ENCODE results near the gene SCAF8. TPM values are rescaled to one million over a fixed set of nuclear protein-coding genes. Genes with fewer than 3 reads are reported as not detected.
"Not testable (repeated sequence)": the region's sequence is repeated elsewhere in the genome, so short reads cannot be mapped to it uniquely, and the experiment has no call there.

SCAF8 gene
- total RNA-seq, 2 donors from 2014 or later, result 37.3 to 37.9 TPM

DNA sequence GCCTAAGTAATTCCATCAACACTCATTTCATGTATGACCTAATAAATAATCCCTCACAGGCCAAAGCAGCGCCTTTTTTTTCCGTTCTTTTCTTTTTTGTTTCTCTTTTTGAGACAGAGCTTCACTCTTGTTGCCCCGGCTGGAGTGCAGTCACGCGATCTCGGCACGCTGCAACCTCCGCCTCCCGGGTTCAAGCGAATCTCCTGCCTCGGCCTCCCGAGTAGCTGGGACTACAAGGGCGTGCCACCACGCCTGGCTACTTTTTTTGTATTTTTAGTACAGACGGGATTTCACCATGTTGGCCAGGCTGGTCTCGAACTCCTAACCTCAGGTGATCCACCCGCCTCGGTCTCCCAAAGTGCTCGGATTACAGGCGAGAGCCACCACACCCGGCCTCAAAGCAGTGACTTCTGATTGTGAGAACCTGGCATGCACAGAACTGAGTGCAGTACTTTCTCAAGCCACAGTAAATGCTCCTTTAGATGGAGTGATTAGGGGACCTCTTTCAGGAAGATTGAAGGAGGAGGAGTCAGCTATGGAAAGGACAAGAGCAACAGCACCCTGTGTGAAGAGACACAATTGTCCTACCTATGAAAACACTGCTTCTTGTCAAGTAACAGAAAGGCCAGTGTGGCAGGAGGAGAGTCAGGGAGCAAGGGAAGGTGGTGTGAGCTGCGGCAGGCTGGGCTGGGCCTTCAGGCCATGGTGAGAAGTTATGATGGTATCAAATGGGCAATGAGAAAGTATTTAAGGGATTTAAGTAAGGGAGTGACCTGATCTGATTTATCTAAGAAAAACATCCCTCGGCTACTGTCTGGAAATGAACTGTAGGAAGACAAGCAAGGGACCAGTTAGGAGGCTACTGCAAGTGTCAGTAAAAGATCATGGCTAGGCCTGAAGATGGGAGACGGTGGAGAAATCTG, 1.7 kb upstream of the SCAF8 start:
- no peak for DNase-seq (ENCODE audit: low spot score)
- intact Hi-C loops (cut with DNase I), result no loop called here

DNA sequence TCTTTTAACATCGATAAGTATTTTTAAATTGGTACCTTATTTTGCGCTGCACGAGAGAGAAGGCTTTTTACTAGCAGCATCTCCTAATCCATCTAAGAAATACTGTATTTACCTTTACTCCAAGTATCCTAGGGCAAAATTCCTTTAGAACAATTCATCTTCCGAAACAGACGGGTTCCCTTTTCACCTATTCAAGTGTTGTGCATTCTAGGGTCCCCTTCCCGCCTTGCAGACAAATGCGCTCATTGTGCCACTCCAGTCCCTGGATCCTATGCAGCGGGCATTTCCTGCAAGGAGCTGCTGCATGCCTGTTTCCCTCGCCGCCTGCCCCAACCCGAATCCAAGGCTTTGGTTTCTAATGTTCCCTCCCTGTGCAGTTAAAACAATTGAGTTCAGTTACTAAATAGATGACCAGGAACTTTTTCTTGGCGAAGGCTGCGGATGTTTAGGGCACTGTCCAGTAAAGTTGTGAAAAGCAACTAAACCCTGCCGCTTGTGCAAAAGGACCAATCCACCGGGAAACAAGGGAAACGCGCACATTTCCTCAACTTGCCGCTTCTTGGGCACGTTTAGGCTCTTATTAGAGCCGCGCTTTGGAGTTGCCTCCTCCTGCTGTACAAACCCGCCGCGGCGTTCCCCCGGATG, 556 bp upstream of the SCAF8 start:
- DNase-seq (ENCODE audit: low spot score), result no peak
- intact Hi-C loops (cut with DNase I), result no loop called here

DNA sequence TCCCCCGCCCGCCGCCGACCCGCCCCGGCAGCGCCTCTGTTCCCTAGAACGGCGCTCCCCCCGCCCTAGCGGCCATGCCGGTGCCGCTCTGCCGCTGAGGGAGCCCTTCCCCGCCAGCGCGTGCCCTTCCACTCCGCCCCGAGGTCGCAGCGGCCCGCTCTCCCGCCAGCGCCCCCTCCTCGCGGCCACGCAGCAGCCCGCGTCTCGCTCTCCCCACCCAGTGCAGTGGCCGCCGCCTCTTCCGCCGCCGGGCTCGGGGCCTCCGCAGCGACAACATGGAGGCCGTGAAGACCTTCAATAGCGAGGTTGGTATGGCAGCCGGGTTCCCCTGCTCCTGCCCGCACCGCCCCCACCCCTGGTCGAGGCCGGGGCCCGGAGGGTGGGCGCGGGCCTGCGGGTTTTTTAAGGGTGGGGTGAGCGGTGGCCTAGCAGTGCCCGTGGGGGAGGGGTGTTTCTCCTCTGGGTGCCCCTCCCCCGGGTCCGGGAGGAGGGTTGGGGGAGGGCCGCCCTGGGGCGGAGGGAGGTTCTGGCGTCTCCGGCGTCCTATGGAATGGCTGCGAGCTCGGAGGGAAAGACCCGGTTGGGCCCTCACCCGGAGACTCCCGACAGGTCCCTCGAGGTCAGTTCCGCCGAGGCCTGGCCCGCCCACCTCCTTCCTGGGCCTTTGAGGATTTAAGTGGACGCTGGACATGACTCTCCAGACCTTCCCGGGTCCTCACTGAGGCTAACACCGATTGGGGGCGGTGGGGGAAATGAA, 588 bp downstream of the SCAF8 start:
- intact Hi-C loops (cut with DNase I), result no loop called here
- peak; percentile 99 for DNase-seq (ENCODE audit: low spot score)

DNA sequence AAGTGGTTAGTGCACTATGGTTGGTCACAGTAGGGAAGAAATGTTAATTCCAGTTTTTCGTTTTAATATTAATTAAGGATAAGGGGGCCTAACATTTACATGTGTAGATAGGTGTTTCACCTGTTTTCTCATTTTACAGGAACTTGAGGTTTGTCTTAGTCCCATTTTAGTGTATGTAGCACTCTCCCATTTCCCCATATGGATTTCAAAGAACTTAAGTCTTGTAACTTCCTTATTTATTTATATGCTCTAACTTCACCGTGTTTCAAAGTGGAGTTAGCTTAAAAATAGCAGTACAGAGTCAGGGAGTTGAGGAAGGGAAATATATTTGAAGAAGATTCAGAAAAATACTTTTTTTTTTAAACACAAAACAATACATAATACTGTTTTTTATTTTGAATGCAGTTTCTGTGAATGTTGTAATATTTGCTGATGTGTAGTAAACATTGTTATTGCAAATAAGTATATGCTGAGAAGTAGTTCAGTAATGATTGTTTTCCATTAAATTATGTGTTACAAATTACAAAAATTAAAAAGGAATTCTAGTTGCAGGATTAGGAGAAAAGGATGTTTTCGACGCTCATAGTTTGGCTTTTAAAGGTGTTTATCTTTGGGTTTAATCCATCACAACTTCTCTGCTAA, 3.5 kb downstream of the SCAF8 start:
- DNase-seq (ENCODE audit: low spot score), result no peak
- intact Hi-C loops (cut with DNase I), result no loop called here

DNA sequence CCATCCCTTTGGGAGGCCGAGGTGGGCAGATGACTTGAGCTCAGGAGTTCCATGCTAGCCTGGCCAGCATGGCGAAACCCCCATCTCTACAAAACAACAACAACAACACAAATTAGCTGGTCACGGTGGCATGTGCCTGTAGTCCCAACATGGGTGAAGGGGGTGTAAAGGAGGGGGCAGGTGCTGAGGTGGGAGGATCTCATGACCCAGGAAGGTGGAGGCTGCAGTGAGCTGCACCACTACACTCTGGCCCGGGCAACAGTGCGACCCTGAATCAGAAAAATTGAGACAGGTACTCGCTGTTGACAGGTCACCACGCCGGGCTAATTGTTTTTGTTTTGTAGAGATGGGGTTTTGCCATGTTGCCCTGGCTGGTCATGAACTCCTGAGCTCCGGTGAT, 4.2 kb downstream of the SCAF8 start:
- intact Hi-C loops (cut with DNase I), result no loop called here
- DNase-seq (ENCODE audit: low spot score), result no peak

DNA sequence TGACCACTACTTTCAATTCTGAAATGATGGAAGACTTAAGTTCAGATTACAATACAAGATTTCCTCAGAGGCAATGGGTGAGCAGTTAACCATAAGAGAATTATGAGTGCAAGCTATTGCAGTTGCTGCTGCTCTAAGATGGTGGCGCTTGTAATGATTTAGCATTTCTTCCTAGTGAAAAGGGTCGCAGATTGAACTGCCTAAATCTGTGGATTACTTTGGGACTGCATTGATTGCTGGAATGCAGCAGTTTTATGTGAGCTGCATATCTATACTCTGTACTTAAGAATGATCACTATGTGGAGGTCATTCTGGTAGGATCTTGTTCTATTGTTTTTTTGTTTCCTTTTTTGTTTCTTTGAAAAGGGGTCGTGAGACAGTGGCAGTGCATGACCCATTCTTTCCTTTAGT, 5.3 kb downstream of the SCAF8 start:
- no peak for DNase-seq (ENCODE audit: low spot score)
- intact Hi-C loops (cut with DNase I), result no loop called here

DNA sequence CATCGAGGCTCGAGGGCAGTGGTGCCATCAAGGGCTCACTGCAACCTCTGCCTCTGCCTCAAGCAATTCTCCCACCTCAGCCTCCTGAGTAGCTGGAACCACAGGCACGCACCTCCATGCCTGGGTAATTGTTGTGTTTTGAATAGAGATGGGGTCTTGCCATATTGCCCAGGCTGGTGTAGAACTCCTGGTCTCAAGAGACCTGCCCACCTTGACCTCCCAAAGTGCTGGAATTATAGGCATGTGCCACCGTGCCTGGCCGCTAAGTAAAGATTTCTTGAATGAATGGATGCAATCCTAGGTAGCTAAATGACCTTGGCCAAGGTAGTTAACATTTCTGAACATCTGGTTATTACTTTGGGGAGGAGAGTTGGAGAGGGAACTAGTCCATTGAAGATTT, 7.4 kb downstream of the SCAF8 start:
- DNase-seq (ENCODE audit: low spot score), result no peak
- intact Hi-C loops (cut with DNase I), result no loop called here

DNA sequence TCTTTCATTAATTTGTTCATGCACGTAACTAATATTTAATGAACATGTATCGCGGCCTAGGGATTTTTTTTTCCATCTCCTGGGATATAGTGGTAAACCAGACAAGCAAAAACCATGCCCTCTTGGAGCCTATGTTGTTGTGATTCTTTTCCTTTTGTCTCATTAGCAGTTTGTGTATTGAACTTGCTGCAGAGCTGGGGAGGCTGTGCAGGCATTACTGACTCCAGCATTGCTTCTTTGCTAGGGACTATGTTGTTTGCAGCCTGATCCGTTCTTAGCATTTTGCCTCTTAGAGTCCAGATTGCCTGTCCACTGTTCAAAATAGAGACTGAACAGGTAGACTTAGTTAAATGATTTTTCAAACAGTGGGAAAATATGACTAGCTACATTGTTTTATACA, 9.7 kb downstream of the SCAF8 start:
- intact Hi-C loops (cut with DNase I), result no loop called here
- no peak for DNase-seq (ENCODE audit: low spot score)

DNA sequence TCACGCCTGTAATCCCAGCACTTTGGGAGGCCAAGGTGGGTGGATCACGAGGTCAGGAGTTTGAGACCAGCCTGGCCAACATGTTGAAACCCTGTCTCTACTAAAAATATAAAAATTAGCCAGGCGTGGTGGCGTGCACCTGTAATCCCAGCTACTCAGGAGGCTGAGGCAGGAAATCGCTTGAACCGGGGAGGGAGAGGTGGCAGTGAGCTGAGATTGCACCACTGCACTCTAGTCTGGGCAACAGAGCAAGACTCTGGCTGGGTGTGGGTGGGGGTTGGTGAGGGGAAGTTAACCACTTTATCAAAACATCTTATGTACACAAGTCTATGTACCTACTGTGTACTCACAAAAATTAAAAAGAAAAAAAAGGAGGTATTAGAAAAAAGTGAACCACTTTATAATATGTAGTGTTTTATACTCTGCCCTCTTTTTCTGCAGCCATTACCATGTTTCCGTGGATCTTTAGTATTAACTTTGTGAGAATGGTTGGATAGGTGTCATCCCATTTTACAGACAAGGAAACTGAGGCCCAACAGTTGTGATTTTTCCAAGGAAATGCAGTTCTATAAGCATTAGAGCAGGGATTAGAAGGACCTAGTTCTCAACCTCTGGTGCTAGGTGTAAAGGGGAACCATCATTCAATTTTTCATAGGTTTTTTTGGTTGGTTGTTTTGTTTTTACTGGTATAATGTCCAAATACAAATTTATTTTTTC, 11.0 kb downstream of the SCAF8 start:
- intact Hi-C loops (cut with DNase I); DNase-seq (ENCODE audit: low spot score): not testable (repeated sequence)

DNA sequence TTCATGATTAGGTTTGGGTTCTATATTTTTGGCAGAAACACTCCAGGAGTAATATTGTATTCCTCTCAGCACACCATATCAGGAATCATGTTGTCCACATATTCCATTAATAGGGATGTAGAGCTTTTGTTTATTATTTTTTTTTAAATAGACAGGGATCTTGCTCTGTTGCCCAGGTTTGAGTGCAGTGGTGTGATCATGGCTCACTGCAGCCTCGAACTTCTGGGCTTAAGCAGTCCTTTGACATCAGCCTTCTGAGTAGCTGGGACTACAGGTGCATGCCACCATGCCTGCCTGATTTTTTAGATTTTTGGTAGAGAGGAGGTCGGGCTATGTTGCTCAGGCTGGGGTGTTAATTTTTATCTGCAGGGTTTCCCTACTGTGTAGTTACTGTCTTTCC, 12.0 kb downstream of the SCAF8 start:
- DNase-seq (ENCODE audit: low spot score), result no peak
- intact Hi-C loops (cut with DNase I), result no loop called here

DNA sequence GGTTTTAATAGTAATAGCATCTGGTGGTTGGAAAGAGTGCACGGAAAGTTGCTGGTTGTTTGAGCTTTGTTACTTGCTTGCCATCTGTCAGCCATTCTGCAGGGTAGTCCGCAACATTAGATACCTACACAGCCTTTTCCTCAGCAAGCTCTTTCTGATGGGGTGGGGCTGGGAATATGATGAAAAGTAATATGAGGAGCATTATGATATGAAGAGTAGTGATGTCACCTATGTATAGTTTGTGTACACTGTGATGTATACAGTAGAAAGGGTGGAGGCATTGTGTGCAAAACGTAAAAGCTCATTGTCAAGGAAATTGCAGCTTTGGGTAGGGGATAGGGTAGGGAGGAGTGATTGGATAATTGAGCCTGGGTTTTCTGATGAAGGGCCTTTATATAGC, 16.1 kb downstream of the SCAF8 start:
- no peak for DNase-seq (ENCODE audit: low spot score)
- intact Hi-C loops (cut with DNase I), result no loop called here

DNA sequence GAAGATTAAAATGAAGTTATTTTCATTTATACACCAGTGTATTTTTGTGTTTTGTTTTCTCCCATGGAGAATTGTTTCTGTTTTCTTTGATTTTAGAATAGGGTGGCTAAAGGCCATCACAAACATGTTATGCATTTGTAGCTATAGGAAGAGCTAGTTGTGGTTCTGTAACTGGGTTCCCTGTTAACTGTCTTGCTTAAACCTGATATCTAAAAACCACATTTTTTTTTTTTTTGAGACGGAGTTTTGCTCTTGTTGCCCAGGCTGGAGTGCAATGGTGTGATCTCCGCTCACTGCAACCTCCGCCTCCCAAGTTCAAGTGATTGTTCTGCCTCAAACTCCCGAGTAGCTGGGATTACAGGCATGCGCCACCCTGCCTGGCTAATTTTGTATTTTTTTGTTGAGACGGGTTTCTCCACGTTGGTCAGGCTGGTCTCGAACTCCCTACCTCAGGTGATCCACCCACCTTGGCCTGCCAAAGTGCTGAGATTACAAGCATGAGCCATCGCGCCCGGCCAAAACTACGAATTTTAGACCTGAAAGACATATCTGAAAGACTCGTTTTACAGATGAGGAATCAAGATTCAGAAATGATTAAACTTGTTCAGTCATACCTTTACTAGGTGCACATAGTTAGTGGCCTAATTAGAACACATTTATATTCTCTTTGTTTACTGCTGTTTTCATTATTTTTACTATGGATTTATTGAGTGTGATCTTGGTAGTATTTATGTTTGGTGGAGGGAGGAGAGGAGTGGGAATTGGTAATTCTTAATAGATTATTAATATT, 18.0 kb downstream of the SCAF8 start:
- no peak for DNase-seq (ENCODE audit: low spot score)
- intact Hi-C loops (cut with DNase I), result no loop called here

DNA sequence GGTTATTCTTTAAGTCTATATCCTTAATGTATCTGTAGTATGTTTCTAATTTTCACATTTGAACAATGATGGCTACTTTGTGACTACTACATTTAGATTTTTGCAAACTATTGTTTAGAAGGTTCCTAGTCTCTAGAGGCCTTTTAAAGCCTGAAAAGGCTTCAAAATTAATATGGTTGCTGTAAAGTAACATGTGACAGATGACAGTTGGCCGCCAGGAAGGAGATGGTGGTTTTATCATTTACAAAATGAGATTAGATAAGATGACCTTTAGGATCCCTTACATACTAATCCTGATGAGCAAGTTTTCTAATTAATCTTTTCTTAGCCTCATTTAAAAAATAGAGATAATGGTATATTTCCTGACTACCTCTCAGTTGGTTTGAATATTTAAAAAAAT, 18.8 kb downstream of the SCAF8 start:
- intact Hi-C loops (cut with DNase I), result no loop called here
- no peak for DNase-seq (ENCODE audit: low spot score)

DNA sequence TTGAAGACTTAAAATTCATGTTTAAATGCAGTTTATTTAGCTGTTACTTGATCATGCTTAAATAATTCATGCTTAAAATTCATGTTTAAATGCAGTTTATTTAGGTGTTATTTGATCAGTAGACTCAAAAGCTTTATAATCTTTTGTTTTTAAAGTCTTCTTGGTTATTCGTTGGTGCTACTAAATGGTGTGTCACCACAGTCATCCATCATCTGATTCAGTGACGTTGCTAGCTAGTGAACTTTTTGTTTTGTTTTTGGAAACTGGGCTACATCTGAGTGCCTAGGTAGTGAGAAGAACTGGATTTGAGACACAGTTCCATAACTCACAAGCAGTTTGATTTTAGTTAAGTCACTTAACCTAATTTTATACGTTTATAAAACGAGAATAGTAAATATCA, 20.9 kb downstream of the SCAF8 start:
- intact Hi-C loops (cut with DNase I), result no loop called here
- DNase-seq (ENCODE audit: low spot score), result no peak

DNA sequence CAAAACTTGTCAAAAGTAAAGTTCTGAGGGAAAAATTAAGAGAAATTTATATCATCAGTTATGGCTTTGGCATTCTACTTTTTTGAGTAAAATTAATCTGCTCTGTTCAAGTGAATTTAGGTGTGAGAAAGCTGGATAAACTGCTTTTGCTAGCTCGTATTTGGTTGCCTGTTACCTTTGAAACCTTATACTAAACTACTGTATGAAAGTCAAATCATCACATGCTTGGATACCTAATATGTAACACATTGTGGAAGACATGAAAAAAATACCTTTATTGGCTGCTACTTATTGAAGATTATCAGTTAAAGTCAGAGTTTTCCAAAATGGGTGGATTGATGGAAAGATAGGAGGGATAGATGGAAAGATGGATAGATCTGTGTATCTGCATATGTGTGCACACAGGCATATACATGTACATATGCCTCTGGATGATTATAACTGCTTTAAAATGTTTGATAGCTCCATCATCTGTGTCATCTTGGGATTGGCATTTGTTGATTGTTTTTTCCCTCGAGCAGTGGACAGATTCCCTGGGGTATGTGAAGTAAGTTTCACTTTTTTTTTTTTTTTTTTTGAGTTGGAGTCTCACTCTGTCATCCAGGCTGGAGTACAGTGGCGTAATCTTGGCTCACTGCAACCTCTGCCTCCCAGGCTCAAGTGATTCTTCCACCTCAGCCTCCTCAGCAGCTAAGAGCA, 24.3 kb downstream of the SCAF8 start:
- no peak for DNase-seq (ENCODE audit: low spot score)
- intact Hi-C loops (cut with DNase I), result no loop called here

DNA sequence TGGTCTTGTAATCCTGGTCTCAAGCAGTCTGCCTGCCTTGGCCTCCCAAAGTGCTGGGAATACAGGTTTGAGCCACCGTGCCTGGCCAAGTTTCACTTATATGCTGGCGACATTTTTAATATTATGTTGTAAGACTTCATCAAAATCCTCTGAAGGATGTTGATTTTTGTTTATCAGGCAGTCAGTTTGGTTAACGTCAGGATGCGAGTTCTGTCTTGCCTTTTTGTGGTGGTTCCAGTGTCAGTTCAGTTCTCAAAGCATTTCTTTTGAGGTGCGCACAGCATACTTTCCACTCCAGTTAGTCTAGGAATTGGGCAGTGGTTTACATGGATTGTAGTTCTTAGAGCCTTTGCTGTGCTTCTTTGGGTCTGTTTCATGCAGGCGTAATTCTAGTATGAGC, 24.9 kb downstream of the SCAF8 start:
- DNase-seq (ENCODE audit: low spot score), result no peak
- intact Hi-C loops (cut with DNase I), result no loop called here

DNA sequence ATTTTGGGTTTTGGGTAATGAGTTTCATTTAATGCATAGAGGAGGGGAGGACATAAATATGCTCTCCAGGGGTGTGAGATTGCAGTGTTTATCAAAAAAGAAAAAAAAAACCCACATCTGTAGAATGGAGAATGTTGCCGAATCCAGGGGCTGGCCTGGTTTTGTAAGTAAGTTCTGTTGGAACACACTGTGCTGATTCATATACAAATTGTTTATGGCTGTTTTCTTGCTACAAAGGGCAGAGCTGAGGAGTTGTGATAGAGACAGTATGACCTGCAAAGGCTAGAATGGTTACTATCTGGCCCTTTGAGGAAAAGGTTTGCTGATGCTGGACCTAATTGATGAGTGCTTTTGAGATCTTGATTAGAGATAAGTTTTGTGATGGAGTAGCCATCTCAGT, 30.4 kb downstream of the SCAF8 start:
- no peak for DNase-seq (ENCODE audit: low spot score)
- intact Hi-C loops (cut with DNase I), result no loop called here

DNA sequence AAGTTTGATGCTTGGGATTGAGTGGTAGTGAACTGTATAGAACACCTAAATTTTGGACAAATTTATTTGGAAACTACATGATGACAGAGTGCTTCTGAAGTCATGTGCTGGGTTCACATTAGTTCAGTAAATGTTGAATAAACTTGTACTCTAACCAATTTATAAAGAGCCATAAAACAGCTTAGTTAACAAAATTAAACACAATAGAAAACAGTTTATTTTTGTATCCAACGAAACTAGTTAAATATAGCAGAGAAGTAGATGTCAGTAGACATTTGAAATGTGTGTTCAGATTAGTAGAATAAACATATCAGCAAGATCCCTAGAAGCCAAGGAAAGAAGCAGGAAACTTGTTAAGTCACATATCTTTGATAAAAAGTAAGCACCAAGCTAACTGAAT, 32.1 kb downstream of the SCAF8 start:
- DNase-seq (ENCODE audit: low spot score), result no peak
- intact Hi-C loops (cut with DNase I), result no loop called here

All from posterior vena cava (tissue), 2 donors.